Measurements from ENCODE around the gene ADAMTS3.

DNA sequence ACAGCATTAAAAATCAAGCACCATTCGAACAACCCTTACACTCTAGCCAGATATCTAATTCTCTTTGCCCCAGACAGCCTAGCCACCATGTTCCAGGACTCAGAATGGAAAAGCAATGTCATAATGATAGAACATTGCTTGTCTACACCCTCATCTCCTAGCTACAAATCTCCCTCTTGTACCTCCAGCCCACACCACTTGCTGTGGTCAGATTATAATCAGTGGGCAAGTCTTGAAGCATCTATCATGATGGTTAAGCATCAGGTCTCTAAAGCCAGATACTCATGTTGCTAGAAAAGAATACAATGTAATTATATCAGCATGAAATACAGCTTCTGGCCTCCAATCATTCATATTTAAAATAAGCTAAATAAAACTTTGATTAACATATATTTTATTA is 268.9 kb downstream of the ADAMTS3 start:
- TF ChIP-seq, protein P1, sequence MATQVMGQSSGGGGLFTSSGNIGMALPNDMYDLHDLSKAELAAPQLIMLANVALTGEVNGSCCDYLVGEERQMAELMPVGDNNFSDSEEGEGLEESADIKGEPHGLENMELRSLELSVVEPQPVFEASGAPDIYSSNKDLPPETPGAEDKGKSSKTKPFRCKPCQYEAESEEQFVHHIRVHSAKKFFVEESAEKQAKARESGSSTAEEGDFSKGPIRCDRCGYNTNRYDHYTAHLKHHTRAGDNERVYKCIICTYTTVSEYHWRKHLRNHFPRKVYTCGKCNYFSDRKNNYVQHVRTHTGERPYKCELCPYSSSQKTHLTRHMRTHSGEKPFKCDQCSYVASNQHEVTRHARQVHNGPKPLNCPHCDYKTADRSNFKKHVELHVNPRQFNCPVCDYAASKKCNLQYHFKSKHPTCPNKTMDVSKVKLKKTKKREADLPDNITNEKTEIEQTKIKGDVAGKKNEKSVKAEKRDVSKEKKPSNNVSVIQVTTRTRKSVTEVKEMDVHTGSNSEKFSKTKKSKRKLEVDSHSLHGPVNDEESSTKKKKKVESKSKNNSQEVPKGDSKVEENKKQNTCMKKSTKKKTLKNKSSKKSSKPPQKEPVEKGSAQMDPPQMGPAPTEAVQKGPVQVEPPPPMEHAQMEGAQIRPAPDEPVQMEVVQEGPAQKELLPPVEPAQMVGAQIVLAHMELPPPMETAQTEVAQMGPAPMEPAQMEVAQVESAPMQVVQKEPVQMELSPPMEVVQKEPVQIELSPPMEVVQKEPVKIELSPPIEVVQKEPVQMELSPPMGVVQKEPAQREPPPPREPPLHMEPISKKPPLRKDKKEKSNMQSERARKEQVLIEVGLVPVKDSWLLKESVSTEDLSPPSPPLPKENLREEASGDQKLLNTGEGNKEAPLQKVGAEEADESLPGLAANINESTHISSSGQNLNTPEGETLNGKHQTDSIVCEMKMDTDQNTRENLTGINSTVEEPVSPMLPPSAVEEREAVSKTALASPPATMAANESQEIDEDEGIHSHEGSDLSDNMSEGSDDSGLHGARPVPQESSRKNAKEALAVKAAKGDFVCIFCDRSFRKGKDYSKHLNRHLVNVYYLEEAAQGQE (IDR thresholded peaks at IDR 0.05; ENCODE audit: borderline replicate concordance), result no peak
- TF ChIP-seq, protein P2, sequence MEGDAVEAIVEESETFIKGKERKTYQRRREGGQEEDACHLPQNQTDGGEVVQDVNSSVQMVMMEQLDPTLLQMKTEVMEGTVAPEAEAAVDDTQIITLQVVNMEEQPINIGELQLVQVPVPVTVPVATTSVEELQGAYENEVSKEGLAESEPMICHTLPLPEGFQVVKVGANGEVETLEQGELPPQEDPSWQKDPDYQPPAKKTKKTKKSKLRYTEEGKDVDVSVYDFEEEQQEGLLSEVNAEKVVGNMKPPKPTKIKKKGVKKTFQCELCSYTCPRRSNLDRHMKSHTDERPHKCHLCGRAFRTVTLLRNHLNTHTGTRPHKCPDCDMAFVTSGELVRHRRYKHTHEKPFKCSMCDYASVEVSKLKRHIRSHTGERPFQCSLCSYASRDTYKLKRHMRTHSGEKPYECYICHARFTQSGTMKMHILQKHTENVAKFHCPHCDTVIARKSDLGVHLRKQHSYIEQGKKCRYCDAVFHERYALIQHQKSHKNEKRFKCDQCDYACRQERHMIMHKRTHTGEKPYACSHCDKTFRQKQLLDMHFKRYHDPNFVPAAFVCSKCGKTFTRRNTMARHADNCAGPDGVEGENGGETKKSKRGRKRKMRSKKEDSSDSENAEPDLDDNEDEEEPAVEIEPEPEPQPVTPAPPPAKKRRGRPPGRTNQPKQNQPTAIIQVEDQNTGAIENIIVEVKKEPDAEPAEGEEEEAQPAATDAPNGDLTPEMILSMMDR (IDR thresholded peaks at IDR 0.05; ENCODE audit: poor library complexity, severe bottlenecking), result no peak
- no peak for TF ChIP-seq EZH2 (IDR thresholded peaks at IDR 0.05; ENCODE audit: borderline replicate concordance, insufficient read depth, low read length, poor library complexity, severe bottlenecking)
